PC-3 (cell line): ENCODE measurements around the gene PCSK2.

Experiments used
- CTCF ChIP-seq: fragments of 300-600 bp; sonication (generic); conservative IDR thresholded peaks from 2 replicates; pipeline ENCODE4 v1.5.1; 2017; ENCODE audit warnings: antibody characterized with exemption, low read depth, mild to moderate bottlenecking, low read length
- EZH2 ChIP-seq: fragments of 300-600 bp; sonication (generic); IDR thresholded peaks from one replicate; pipeline ENCODE4 v1.6.1; 2017; ENCODE audit warnings: antibody characterized with exemption, mild to moderate bottlenecking, low read length; ENCODE audit not compliant: unreplicated experiment
- EZH2phosphoT487 ChIP-seq: fragments of 300-600 bp; sonication (generic); IDR thresholded peaks from 2 replicates; pipeline ENCODE4 v1.6.1; 2018; ENCODE audit warnings: mild to moderate bottlenecking, antibody characterized with exemption, low read length, borderline replicate concordance

- TF ChIP-seq CTCF (peak; percentile 99), EZH2phosphoT487 (no peak), EZH2 (no peak)
Observed at GRCh38 chr20:17431621-17432364, 205.0 kb downstream of the PCSK2 start.
